Esophagus (tissue), 2 donors: ENCODE data around the gene UNC5C. TPM values are rescaled to one million over a fixed set of nuclear protein-coding genes. Genes with fewer than 3 reads are reported as not detected.

Experiments used
- H3K27ac ChIP-seq, 2 donors: one replicate each; pipeline ENCODE4 v1.5.1; 2013; ENCODE audit warnings: low read depth in 2 of 2, mild to moderate bottlenecking in 2 of 2, inconsistent platforms in 1 of 2, low read length in 1 of 2, moderate library complexity in 1 of 2
- H3K27me3 ChIP-seq, 2 donors: one replicate each; pipeline ENCODE4 v1.6.1; 2013; ENCODE audit warnings: low read length in 2 of 2, control low read depth in 1 of 2, mild to moderate bottlenecking in 1 of 2; ENCODE audit not compliant: insufficient read depth in 2 of 2, control insufficient read depth in 1 of 2
- H3K36me3 ChIP-seq, 2 donors: one replicate each; pipeline ENCODE4 v1.6.1; 2013; ENCODE audit warnings: low read length in 1 of 2; ENCODE audit not compliant: control insufficient read depth in 2 of 2, insufficient read depth in 2 of 2
- H3K4me1 ChIP-seq, 2 donors: one replicate each; pipeline ENCODE4 v1.6.1; 2013; ENCODE audit warnings: low read length in 1 of 2; ENCODE audit not compliant: control insufficient read depth in 2 of 2, insufficient read depth in 2 of 2
- H3K4me3 ChIP-seq, 2 donors: one replicate each; pipeline ENCODE4 v1.5.1; 2013; ENCODE audit warnings: low read length in 2 of 2, mild to moderate bottlenecking in 2 of 2, low read depth in 1 of 2, moderate library complexity in 1 of 2
- H3K9me3 ChIP-seq, 2 donors: one replicate each; pipeline ENCODE4 v1.6.1; 2013; ENCODE audit warnings: mild to moderate bottlenecking in 2 of 2, low read depth in 1 of 2, low read length in 1 of 2, moderate library complexity in 1 of 2; ENCODE audit not compliant: control insufficient read depth in 2 of 2, insufficient read depth in 1 of 2
- WGBS, 2 donors: extraction: QIAGEN DNeasy Blood & Tissue Kit; methylation state at CpG; one replicate each; pipeline ENCODE4 v1.1.7; 2013; 5-methylcytosine and 5-hydroxymethylcytosine counted together
- polyA plus RNA-seq, 2 donors: library from polyadenylated mRNA; stranded (reverse); fragments of 200-250 nt; gene quantifications; one replicate each; pipeline ENCODE4 v1.2.3, GENCODE V29; 2013
- donor health status: healthy with polysubstance abuse.
- donor health status: Bipolar disorder and iron deficiency.

The UNC5C gene
- polyA plus RNA-seq, 2 donors, result 0.04 to 0.09 TPM

- H3K9me3 ChIP-seq, result no peaks in the 10 kb centered on the region
- no peak overlapping the region for H3K27ac ChIP-seq
- 84 to 89% methylated on average over 2 of the region's 2 CpGs for WGBS, 2 donors
- H3K27me3 ChIP-seq, result no peaks in the 10 kb centered on the region
- no peaks in the 10 kb centered on the region for H3K36me3 ChIP-seq
- H3K4me1 ChIP-seq, result no peaks in the 10 kb centered on the region
- no peak overlapping the region for H3K4me3 ChIP-seq
These were observed 331.6 kb downstream of the UNC5C start for GRCh38 chr4:95217197-95217596.

- Histone ChIP-seq H3K9me3 (no peaks in the 10 kb centered on the region), H3K27ac (no peak overlapping the region), H3K36me3 (no peaks in the 10 kb centered on the region), H3K4me3 (no peak overlapping the region), H3K4me1 (no peaks in the 10 kb centered on the region), H3K27me3 (no peaks in the 10 kb centered on the region)
- 76 to 79% methylated on average over 3 of the region's 3 CpGs for WGBS, 2 donors
These were observed 332.1 kb downstream of the UNC5C start for GRCh38 chr4:95216636-95217035.

GRCh38 chr4:95215991-95216605, 332.7 kb downstream of the UNC5C start:
- H3K27ac ChIP-seq, result no peak overlapping the region
- no peaks in the 10 kb centered on the region for H3K9me3 ChIP-seq
- no peaks in the 10 kb centered on the region for H3K36me3 ChIP-seq
- H3K4me1 ChIP-seq, result no peaks in the 10 kb centered on the region
- 84 to 88% methylated on average over 7 of the region's 7 CpGs for WGBS, 2 donors
- no peaks in the 10 kb centered on the region for H3K27me3 ChIP-seq
- H3K4me3 ChIP-seq, result no peak overlapping the region

GRCh38 chr4:95215043-95215442, 333.7 kb downstream of the UNC5C start:
- Histone ChIP-seq H3K27me3 (no peaks in the 10 kb centered on the region), H3K4me3 (no peak overlapping the region), H3K36me3 (no peaks in the 10 kb centered on the region), H3K4me1 (no peaks in the 10 kb centered on the region), H3K27ac (no peak overlapping the region), H3K9me3 (no peaks in the 10 kb centered on the region)
- 68 to 72% methylated on average over 5 of the region's 5 CpGs for WGBS, 2 donors

- H3K4me3 ChIP-seq, result no peak overlapping the region
- no peak overlapping the region for H3K27ac ChIP-seq
- no peaks in the 10 kb centered on the region for H3K9me3 ChIP-seq
- 72 to 76% methylated on average over 5 of the region's 5 CpGs for WGBS, 2 donors
- no peaks in the 10 kb centered on the region for H3K4me1 ChIP-seq
- no peaks in the 10 kb centered on the region for H3K36me3 ChIP-seq
- no peaks in the 10 kb centered on the region for H3K27me3 ChIP-seq
These were observed 334.4 kb downstream of the UNC5C start for GRCh38 chr4:95214408-95214807.

- 65 to 74% methylated on average over 8 of the region's 8 CpGs for WGBS, 2 donors
- H3K4me3 ChIP-seq, result no peak overlapping the region
- H3K36me3 ChIP-seq, result no peaks in the 10 kb centered on the region
These were observed 335.4 kb downstream of the UNC5C start for GRCh38 chr4:95213366-95213765.

GRCh38 chr4:95212692-95213091, 336.1 kb downstream of the UNC5C start:
- Histone ChIP-seq H3K9me3 (no peaks in the 10 kb centered on the region), H3K4me3 (no peak overlapping the region)
- 63 to 65% methylated on average over 8 of the region's 8 CpGs for WGBS, 2 donors

More at GRCh38 chr4:95213366-95213765, 335.4 kb downstream of the UNC5C start:
- no peaks in the 10 kb centered on the region for H3K9me3 ChIP-seq
- no peaks in the 10 kb centered on the region for H3K27me3 ChIP-seq
- H3K27ac ChIP-seq, result no peak overlapping the region
- H3K4me1 ChIP-seq, result no peaks in the 10 kb centered on the region

GRCh38 chr4:95209927-95210326, 338.8 kb downstream of the UNC5C start:
- Histone ChIP-seq H3K4me3 (no peak overlapping the region), H3K9me3 (no peaks in the 10 kb centered on the region), H3K4me1 (no peaks in the 10 kb centered on the region), H3K27ac (no peak overlapping the region), H3K36me3 (no peaks in the 10 kb centered on the region), H3K27me3 (no peaks in the 10 kb centered on the region)
- 74 to 86% methylated on average over 1 of the region's 1 CpG for WGBS, 2 donors

More at GRCh38 chr4:95212692-95213091, 336.1 kb downstream of the UNC5C start:
- Histone ChIP-seq H3K27me3 (no peaks in the 10 kb centered on the region), H3K4me1 (no peaks in the 10 kb centered on the region), H3K27ac (no peak overlapping the region), H3K36me3 (no peaks in the 10 kb centered on the region)

GRCh38 chr4:95204873-95205272, 343.9 kb downstream of the UNC5C start:
- Histone ChIP-seq H3K9me3 (no peaks in the 10 kb centered on the region), H3K4me1 (no peaks in the 10 kb centered on the region), H3K27ac (no peak overlapping the region), H3K4me3 (no peak overlapping the region), H3K36me3 (no peaks in the 10 kb centered on the region), H3K27me3 (no peaks in the 10 kb centered on the region)
- 35 to 46% methylated on average over 5 of the region's 5 CpGs for WGBS, 2 donors

- H3K36me3 ChIP-seq, result no peaks in the 10 kb centered on the region
- H3K4me3 ChIP-seq, result no peak overlapping the region
- no peaks in the 10 kb centered on the region for H3K4me1 ChIP-seq
- H3K9me3 ChIP-seq, result no peaks in the 10 kb centered on the region
- H3K27ac ChIP-seq, result no peak overlapping the region
- H3K27me3 ChIP-seq, result no peaks in the 10 kb centered on the region
- 69 to 71% methylated on average over 8 of the region's 8 CpGs for WGBS, 2 donors
These were observed 344.4 kb downstream of the UNC5C start for GRCh38 chr4:95204267-95204844.
